Neutrophil (primary cell): ENCODE data around the gene TEN1.

Source experiments
- H3K27ac ChIP-seq: fragments of 200-600 bp; sonication (generic); 2 replicates; pipeline ENCODE4 v1.5.1; 2016; ENCODE audit warnings: mild to moderate bottlenecking, moderate library complexity
- H3K27me3 ChIP-seq: fragments of 200-600 bp; sonication (generic); 2 replicates; pipeline ENCODE4 v1.6.0; 2016; ENCODE audit warnings: mild to moderate bottlenecking
- H3K36me3 ChIP-seq: fragments of 200-600 bp; sonication (generic); 2 replicates; pipeline ENCODE4 v1.5.1; 2017
- H3K4me1 ChIP-seq, 2 experiments: fragments of 200-600 bp in 1 of 2; sonication (generic) in 1 of 2; 1 replicate in 1 of 2; 2 replicates in 1 of 2; pipeline versions ENCODE4 v1.5.1 to v1.6.1; 2013 to 2016; ENCODE audit warnings: low read depth in 1 of 2, low read length in 1 of 2, mild to moderate bottlenecking in 1 of 2, moderate library complexity in 1 of 2; ENCODE audit not compliant: control insufficient read depth in 1 of 2, insufficient read depth in 1 of 2
- H3K4me3 ChIP-seq, 2 experiments: fragments of 200-600 bp in 1 of 2; sonication (generic) in 1 of 2; 1 replicate in 1 of 2; 2 replicates in 1 of 2; pipeline ENCODE4 v1.5.1; 2013 to 2016; ENCODE audit warnings: low read depth in 1 of 2, low read length in 1 of 2, mild to moderate bottlenecking in 1 of 2, moderate library complexity in 1 of 2
- H3K9me3 ChIP-seq: fragments of 200-600 bp; sonication (generic); 2 replicates; pipeline ENCODE4 v1.5.1; 2016
- CTCF ChIP-seq: fragments of 200-600 bp; sonication (generic); IDR thresholded peaks from 2 replicates; pipeline ENCODE4 v1.5.1; 2016; ENCODE audit warnings: antibody characterized with exemption

The TEN1 gene

GRCh38 chr17:76009447-76009846 lies 30.4 kb downstream of the TEN1 start:
- peaks cover 2% of the 10 kb centered on the region for H3K27me3 ChIP-seq
- no peak for TF ChIP-seq CTCF
- H3K4me1 ChIP-seq: peaks cover 0 to 9% of the 10 kb centered on the region in 2 experiments
- no peak overlapping the region for H3K27ac ChIP-seq
- H3K9me3 ChIP-seq: no peaks in the 10 kb centered on the region
- H3K4me3 ChIP-seq: no peak overlapping the region
- H3K36me3 ChIP-seq: peaks cover 12% of the 10 kb centered on the region

GRCh38 chr17:76009969-76010661 lies 31.1 kb downstream of the TEN1 start:
- Histone ChIP-seq H3K4me3 (no peak overlapping the region), H3K4me1 (peaks cover 0 to 9% of the 10 kb centered on the region in 2 experiments), H3K27ac (no peak overlapping the region), H3K9me3 (no peaks in the 10 kb centered on the region), H3K36me3 (peaks cover 5% of the 10 kb centered on the region), H3K27me3 (peaks cover 5% of the 10 kb centered on the region)
- no peak for TF ChIP-seq CTCF

GRCh38 chr17:76011951-76012350 lies 32.9 kb downstream of the TEN1 start:
- Histone ChIP-seq H3K27ac (no peak overlapping the region), H3K27me3 (peaks cover 5% of the 10 kb centered on the region), H3K9me3 (no peaks in the 10 kb centered on the region), H3K4me3 (no peak overlapping the region), H3K4me1 (peaks cover 0 to 4% of the 10 kb centered on the region in 2 experiments), H3K36me3 (no peaks in the 10 kb centered on the region)
- TF ChIP-seq CTCF: no peak

- Histone ChIP-seq H3K9me3 (no peaks in the 10 kb centered on the region), H3K4me1 (peaks cover 0 to 4% of the 10 kb centered on the region in 2 experiments), H3K4me3 (no peak overlapping the region), H3K27me3 (peaks cover 5% of the 10 kb centered on the region), H3K27ac (no peak overlapping the region), H3K36me3 (no peaks in the 10 kb centered on the region)
- no peak for TF ChIP-seq CTCF
These were observed 34.4 kb downstream of the TEN1 start for GRCh38 chr17:76013377-76013932.

- Histone ChIP-seq H3K27me3 (peaks cover 5% of the 10 kb centered on the region), H3K9me3 (no peaks in the 10 kb centered on the region), H3K36me3 (no peaks in the 10 kb centered on the region), H3K4me3 (no peak overlapping the region), H3K4me1 (peaks cover 0 to 4% of the 10 kb centered on the region in 2 experiments), H3K27ac (no peak overlapping the region)
- TF ChIP-seq CTCF: peak; percentile 82
These were observed 35.3 kb downstream of the TEN1 start for GRCh38 chr17:76014100-76014924.
